NCI-H1048 (cell line): ENCODE results near the gene GATA2.

Source experiments
- DNase-seq: peaks from one replicate; lab custom pipeline; 2025; lab: John Stamatoyannopoulos, UW

The GATA2 gene

GRCh38 chr3:128455786-128456748 is 36.9 kb downstream of the GATA2 start:
- no peak for DNase-seq

- DNase-seq, result no peak
Observed at GRCh38 chr3:128455116-128455515, 37.9 kb downstream of the GATA2 start.

GRCh38 chr3:128454310-128454618 is 38.7 kb downstream of the GATA2 start:
- no peak for DNase-seq

- DNase-seq, result no peak
Observed at GRCh38 chr3:128453501-128454309, 39.3 kb downstream of the GATA2 start.

GRCh38 chr3:128452678-128453275 is 40.2 kb downstream of the GATA2 start:
- DNase-seq, result no peak

- DNase-seq, result no peak
Observed at GRCh38 chr3:128452120-128452519, 40.9 kb downstream of the GATA2 start.

- no peak for DNase-seq
Observed at GRCh38 chr3:128449111-128449638, 43.8 kb downstream of the GATA2 start.

- no peak for DNase-seq
Observed at GRCh38 chr3:128448491-128448890, 44.5 kb downstream of the GATA2 start.

GRCh38 chr3:128447561-128448013 is 45.4 kb downstream of the GATA2 start:
- DNase-seq, result no peak

- DNase-seq, result no peak
Observed at GRCh38 chr3:128446821-128447220, 46.2 kb downstream of the GATA2 start.

- no peak for DNase-seq
Observed at GRCh38 chr3:128445357-128445756, 47.6 kb downstream of the GATA2 start.

GRCh38 chr3:128443771-128444170 is 49.2 kb downstream of the GATA2 start:
- DNase-seq, result no peak

GRCh38 chr3:128442949-128443348 is 50.1 kb downstream of the GATA2 start:
- DNase-seq, result no peak

- DNase-seq, result no peak
Observed at GRCh38 chr3:128442070-128442469, 50.9 kb downstream of the GATA2 start.

GRCh38 chr3:128439226-128439625 is 53.8 kb downstream of the GATA2 start:
- DNase-seq, result no peak

GRCh38 chr3:128438488-128439072 is 54.4 kb downstream of the GATA2 start:
- DNase-seq, result no peak

GRCh38 chr3:128436214-128436613 is 56.8 kb downstream of the GATA2 start:
- DNase-seq, result no peak

GRCh38 chr3:128435561-128435960 is 57.4 kb downstream of the GATA2 start:
- no peak for DNase-seq

- no peak for DNase-seq
Observed at GRCh38 chr3:128435058-128435457, 57.9 kb downstream of the GATA2 start.

- no peak for DNase-seq
Observed at GRCh38 chr3:128434524-128434923, 58.5 kb downstream of the GATA2 start.

- DNase-seq, result no peak
Observed at GRCh38 chr3:128433837-128434165, 59.2 kb downstream of the GATA2 start.
